ENCODE data around the gene MIOX. TPM values are rescaled to one million over a fixed set of nuclear protein-coding genes. Genes with fewer than 3 reads are reported as not detected.

Gene MIOX
- total RNA-seq, 1 experiment from 2014 or later, result 0.32 TPM

- ChIA-PET POLR2A (ENCODE audit: low non-redundant PET) (interaction anchor here (0.6 kb wide), 1 partner anchor 19 kb away, joined by 6 read pairs; no protein-coding TSS in a partner anchor), CTCF (no interaction called here)
- intact Hi-C loops (cut with micrococcal nuclease; ENCODE audit: unreplicated experiment), result no loop called here
- peak overlapping the region; percentile 46 for H3K4me3 ChIP-seq (ENCODE audit: low read depth, low read length, poor library complexity, severe bottlenecking)
- peaks cover 27% of the 10 kb centered on the region for H3K4me1 ChIP-seq (ENCODE audit: insufficient read depth, low read length, poor library complexity, severe bottlenecking)
- no peaks in the 10 kb centered on the region for H3K9me3 ChIP-seq (ENCODE audit: low read depth, low read length, poor library complexity, severe bottlenecking)
- H3K27ac ChIP-seq (ENCODE audit: low read depth, low read length, poor library complexity, severe bottlenecking), result no peak overlapping the region
- TF ChIP-seq CTCF (conservative IDR thresholded peaks at IDR 0.05; ENCODE audit: low read depth, low read length), result no peak
- no peak for TF ChIP-seq EZH2 (IDR thresholded peaks at IDR 0.05; ENCODE audit: borderline replicate concordance, low read depth, low read length, poor library complexity, severe bottlenecking)
- BruUV-seq (replicated peaks), result no TSS peak
- H3K27me3 ChIP-seq (replicated peaks; ENCODE audit: insufficient read depth, low read depth, low read length, poor library complexity), result peaks cover 23% of the 10 kb centered on the region
- H3K36me3 ChIP-seq (ENCODE audit: insufficient read depth, low read length, poor library complexity, severe bottlenecking), result peaks cover 4% of the 10 kb centered on the region
- DNase-seq (ENCODE audit: low spot score), result no peak
Observed at GRCh38 chr22:50529416-50529896, 42.8 kb downstream of the MIOX start.

DNA sequence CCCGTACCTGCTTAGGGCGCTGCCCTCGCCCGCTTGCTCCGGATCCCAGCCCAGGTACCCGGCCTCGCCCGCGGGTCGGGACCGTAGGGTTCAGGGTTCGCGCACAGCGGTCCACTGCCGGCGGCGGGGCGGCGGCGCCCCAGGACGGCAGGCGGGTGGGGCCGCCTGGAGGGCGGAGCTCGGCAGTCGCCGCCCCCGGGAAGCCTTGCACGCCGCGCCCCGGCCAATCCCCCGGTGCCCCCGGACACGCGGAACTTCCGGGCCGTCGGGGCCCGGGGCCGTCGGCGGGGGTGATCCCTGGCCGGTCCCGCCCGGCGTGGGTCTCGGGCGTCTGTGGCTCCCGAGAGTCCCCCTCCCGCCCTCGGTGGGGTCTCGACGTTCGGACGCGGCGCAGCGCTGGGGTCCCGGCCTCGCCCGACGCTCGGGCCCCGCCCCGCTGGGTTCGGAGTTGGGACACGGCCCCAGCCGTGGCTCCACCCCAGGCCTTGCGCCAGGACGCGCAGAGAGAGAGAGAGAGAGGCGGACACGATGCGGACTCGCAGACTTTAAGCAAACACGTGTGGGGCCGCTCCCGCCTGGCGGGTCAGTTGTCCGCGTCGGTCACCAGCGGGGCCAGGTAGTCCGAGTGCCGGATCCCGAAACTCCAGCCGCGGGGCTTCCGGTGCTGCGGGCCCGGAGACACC lies 43.4 kb downstream of the MIOX start, which contains the start of gene TYMP:
TSS of gene TYMP (minus strand) at position 116 of the 683 bp plus-strand sequence. CDS start 303 bp downstream, outside the sequence.
- H3K4me3 ChIP-seq (ENCODE audit: low read depth, low read length, poor library complexity, severe bottlenecking), result peak within 1 kb of the TSS; percentile 46
- H3K4me1 ChIP-seq (ENCODE audit: insufficient read depth, low read length, poor library complexity, severe bottlenecking), result peaks cover 22% of the 10 kb centered on the region
- H3K27me3 ChIP-seq (replicated peaks; ENCODE audit: insufficient read depth, low read depth, low read length, poor library complexity), result peaks cover 23% of the 10 kb centered on the region
- H3K27ac ChIP-seq (ENCODE audit: low read depth, low read length, poor library complexity, severe bottlenecking), result no peak within 1 kb of the TSS
- no peaks in the 10 kb centered on the region for H3K9me3 ChIP-seq (ENCODE audit: low read depth, low read length, poor library complexity, severe bottlenecking)
- ChIA-PET CTCF (no interaction called here), POLR2A (ENCODE audit: low non-redundant PET) (interaction anchor here (0.6 kb wide), 1 partner anchor 18 kb away, joined by 6 read pairs; no protein-coding TSS in a partner anchor)
- no peaks in the 10 kb centered on the region for H3K36me3 ChIP-seq (ENCODE audit: insufficient read depth, low read length, poor library complexity, severe bottlenecking)
- DNase-seq (ENCODE audit: low spot score), result no peak
- BruUV-seq (replicated peaks), result no TSS peak
- TF ChIP-seq EZH2 (IDR thresholded peaks at IDR 0.05; ENCODE audit: borderline replicate concordance, low read depth, low read length, poor library complexity, severe bottlenecking) (no peak), CTCF (conservative IDR thresholded peaks at IDR 0.05; ENCODE audit: low read depth, low read length) (no peak)
- intact Hi-C loops (cut with micrococcal nuclease; ENCODE audit: unreplicated experiment), result no loop called here

DNA sequence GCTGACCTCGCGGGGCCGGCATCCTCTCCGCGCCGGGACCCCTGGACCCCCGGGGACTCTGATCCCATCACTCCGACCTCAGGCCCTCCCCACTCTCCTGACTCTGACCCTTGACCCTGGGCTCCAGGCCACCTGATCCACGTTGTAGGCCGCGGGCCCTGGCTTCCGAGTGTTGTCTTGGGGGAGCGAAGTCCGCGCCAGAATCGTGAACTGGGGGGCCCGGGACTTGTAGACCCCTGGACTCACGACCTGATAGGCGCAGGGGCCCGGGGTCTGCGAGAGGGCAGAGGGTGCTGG lies 43.9 kb downstream of the MIOX start:
- no peak for DNase-seq (ENCODE audit: low spot score)
- no TSS peak for BruUV-seq (replicated peaks)
- no peak for TF ChIP-seq CTCF (conservative IDR thresholded peaks at IDR 0.05; ENCODE audit: low read depth, low read length)
- no peak for TF ChIP-seq EZH2 (IDR thresholded peaks at IDR 0.05; ENCODE audit: borderline replicate concordance, low read depth, low read length, poor library complexity, severe bottlenecking)

More for the DNA sequence above, 43.9 kb downstream of the MIOX start:
- H3K9me3 ChIP-seq (ENCODE audit: low read depth, low read length, poor library complexity, severe bottlenecking), result no peaks in the 10 kb centered on the region
- H3K36me3 ChIP-seq (ENCODE audit: insufficient read depth, low read length, poor library complexity, severe bottlenecking), result no peaks in the 10 kb centered on the region
- H3K4me1 ChIP-seq (ENCODE audit: insufficient read depth, low read length, poor library complexity, severe bottlenecking), result peaks cover 21% of the 10 kb centered on the region
- intact Hi-C loops (cut with micrococcal nuclease; ENCODE audit: unreplicated experiment), result no loop called here
- ChIA-PET POLR2A (ENCODE audit: low non-redundant PET) (no interaction called here), CTCF (no interaction called here)
- H3K4me3 ChIP-seq (ENCODE audit: low read depth, low read length, poor library complexity, severe bottlenecking), result peak overlapping the region; percentile 46
- H3K27me3 ChIP-seq (replicated peaks; ENCODE audit: insufficient read depth, low read depth, low read length, poor library complexity), result peaks cover 23% of the 10 kb centered on the region
- no peak overlapping the region for H3K27ac ChIP-seq (ENCODE audit: low read depth, low read length, poor library complexity, severe bottlenecking)
